ENCODE data around the gene CDKN2B-AS1. TPM values are rescaled to one million over a fixed set of nuclear protein-coding genes. Genes with fewer than 3 reads are reported as not detected.

The CDKN2B-AS1 gene
- total and polyA plus RNA-seq, 5 experiments from 2014 or later, result 0.60 TPM; not detected in 4

Other genes with a start within 250 kb of the CDKN2B-AS1 start
- gene MTAP, start 192.2 kb upstream of the CDKN2B-AS1 start, total RNA-seq, result 10 to 100 TPM; 44.7 to 46.0 TPM
- gene MTAP, start 192.2 kb upstream of the CDKN2B-AS1 start, polyA plus RNA-seq, result 10 to 100 TPM; 11.2 to 20.2 (median 14.2) TPM
- gene CDKN2A, start 399 bp upstream of the CDKN2B-AS1 start, total RNA-seq, result under 1 TPM; 0.60 to 0.94 TPM
- 1 to 10 TPM in 1 of 3 donors, under 1 TPM in 1, not detected in 1; 0.16 to 4.6 TPM for gene CDKN2A, start 399 bp upstream of the CDKN2B-AS1 start, polyA plus RNA-seq
- gene CDKN2B, start 14.5 kb downstream of the CDKN2B-AS1 start, total RNA-seq, result not detected
- under 1 TPM in 2 of 3 donors, not detected in 1; 0.17 to 0.31 TPM for gene CDKN2B, start 14.5 kb downstream of the CDKN2B-AS1 start, polyA plus RNA-seq